DND-41 (cell line): ENCODE data around the gene KRT1.

ENCODE experiments used
- ATAC-seq: fragments of 200-7000 bp; cut with Tn5 transposase; 3 replicates; pipeline ENCODE4 v1.9.1; 2021; ENCODE audit warnings: low read depth; ENCODE audit not compliant: insufficient read depth
- DNase-seq: peaks from one replicate; pipeline ENCODE4 v3.0.0-alpha.2; 2020
- H2AFZ ChIP-seq: 2 replicates; pipeline ENCODE4 v1.6.0; 2012; ENCODE audit warnings: low read depth, low read length
- H3K27ac ChIP-seq: 2 replicates; pipeline ENCODE4 v1.5.1; 2012; ENCODE audit warnings: low read length, inconsistent platforms
- H3K27me3 ChIP-seq: fragments of 200-600 bp; sonication (generic); 2 replicates; pipeline ENCODE4 v1.6.0; 2012; ENCODE audit warnings: low read length, mild to moderate bottlenecking, inconsistent platforms; ENCODE audit not compliant: insufficient read depth, poor library complexity
- H3K36me3 ChIP-seq: 2 replicates; pipeline ENCODE4 v1.5.1; 2012; ENCODE audit warnings: low read length, inconsistent platforms; ENCODE audit not compliant: insufficient read depth
- H3K4me1 ChIP-seq: 2 replicates; pipeline ENCODE4 v1.5.1; 2012; ENCODE audit warnings: mild to moderate bottlenecking, low read length; ENCODE audit not compliant: insufficient read depth
- H3K4me2 ChIP-seq: 2 replicates; pipeline ENCODE4 v1.6.0; 2012; ENCODE audit warnings: mild to moderate bottlenecking, moderate library complexity, low read length, inconsistent platforms; ENCODE audit not compliant: insufficient read depth
- H3K4me3 ChIP-seq, 2 experiments: fragments of 200-600 bp in 1 of 2; shearing (Covaris generic) in 1 of 2; 2 replicates each; pipeline ENCODE4 v1.5.1; 2012 to 2016; ENCODE audit warnings: inconsistent platforms in 2 of 2, low read length in 2 of 2, mild to moderate bottlenecking in 2 of 2, low read depth in 1 of 2, moderate library complexity in 1 of 2
- H3K79me2 ChIP-seq: 2 replicates; pipeline ENCODE4 v1.6.0; 2012; ENCODE audit warnings: low read length, inconsistent platforms; ENCODE audit not compliant: insufficient read depth
- H3K9ac ChIP-seq: 2 replicates; pipeline ENCODE4 v1.6.0; 2012; ENCODE audit warnings: low read depth, mild to moderate bottlenecking, inconsistent platforms, low read length, moderate library complexity
- H3K9me3 ChIP-seq: 2 replicates; pipeline ENCODE4 v1.5.1; 2012; ENCODE audit warnings: low read length, moderate library complexity, mild to moderate bottlenecking, inconsistent platforms; ENCODE audit not compliant: insufficient read depth, severe bottlenecking
- H4K20me1 ChIP-seq: 2 replicates; pipeline ENCODE4 v1.6.0; 2012; ENCODE audit warnings: low read length; ENCODE audit not compliant: insufficient read depth
- CTCF ChIP-seq: IDR thresholded peaks from 2 replicates; pipeline ENCODE4 v1.5.1; 2012; ENCODE audit warnings: borderline replicate concordance, low read length, moderate library complexity, mild to moderate bottlenecking; ENCODE audit not compliant: poor library complexity, severe bottlenecking; ENCODE audit errors: extremely low read depth
- EZH2 ChIP-seq: IDR thresholded peaks from 3 replicates; pipeline ENCODE4 v1.6.1; 2012; ENCODE audit warnings: borderline replicate concordance, low read depth, mild to moderate bottlenecking, moderate library complexity, low read length, inconsistent platforms; ENCODE audit not compliant: severe bottlenecking

Gene KRT1

GRCh38 chr12:52702338-52702737 is 22.1 kb upstream of the KRT1 start:
- H3K27me3 ChIP-seq, result peaks cover 5% of the 10 kb centered on the region

GRCh38 chr12:52701281-52701680 is 21.1 kb upstream of the KRT1 start:
- H3K4me1 ChIP-seq, result no peaks in the 10 kb centered on the region
- H3K4me2 ChIP-seq, result no peak overlapping the region
- no peaks in the 10 kb centered on the region for H4K20me1 ChIP-seq
- ATAC-seq (no peak), DNase-seq (no peak)
- TF ChIP-seq CTCF, result no peak
- no peak for TF ChIP-seq EZH2
- no peak overlapping the region for H3K27ac ChIP-seq
- no peaks in the 10 kb centered on the region for H3K36me3 ChIP-seq
- no peak overlapping the region for H3K4me3 ChIP-seq
- H3K79me2 ChIP-seq, result no peaks in the 10 kb centered on the region
- H3K27me3 ChIP-seq, result peaks cover 5% of the 10 kb centered on the region
- no peak overlapping the region for H3K9ac ChIP-seq
- H2AFZ ChIP-seq, result no peak overlapping the region
- H3K9me3 ChIP-seq, result no peaks in the 10 kb centered on the region

More at GRCh38 chr12:52702338-52702737, 22.1 kb upstream of the KRT1 start:
- H3K9ac ChIP-seq, result no peak overlapping the region
- no peaks in the 10 kb centered on the region for H3K9me3 ChIP-seq
- no peaks in the 10 kb centered on the region for H3K36me3 ChIP-seq
- no peak overlapping the region for H3K27ac ChIP-seq
- no peak for DNase-seq
- TF ChIP-seq CTCF (no peak), EZH2 (no peak)
- no peak overlapping the region for H3K4me2 ChIP-seq
- no peaks in the 10 kb centered on the region for H3K4me1 ChIP-seq
- no peak overlapping the region for H2AFZ ChIP-seq
- H4K20me1 ChIP-seq, result no peaks in the 10 kb centered on the region
- no peak for ATAC-seq
- no peaks in the 10 kb centered on the region for H3K79me2 ChIP-seq
- no peak overlapping the region for H3K4me3 ChIP-seq

GRCh38 chr12:52699960-52700359 is 19.8 kb upstream of the KRT1 start:
- Histone ChIP-seq H3K4me1 (no peaks in the 10 kb centered on the region), H3K4me2 (no peak overlapping the region), H3K9me3 (no peaks in the 10 kb centered on the region), H3K9ac (no peak overlapping the region), H3K27ac (no peak overlapping the region), H3K4me3 (no peak overlapping the region), H3K36me3 (no peaks in the 10 kb centered on the region), H3K79me2 (no peaks in the 10 kb centered on the region), H4K20me1 (no peaks in the 10 kb centered on the region), H3K27me3 (peaks cover 10% of the 10 kb centered on the region), H2AFZ (no peak overlapping the region)
- no peak for DNase-seq
- no peak for TF ChIP-seq CTCF
- TF ChIP-seq EZH2, result no peak
- ATAC-seq, result no peak

- ATAC-seq (no peak), DNase-seq (no peak)
- Histone ChIP-seq H3K4me3 (no peak overlapping the region), H2AFZ (no peak overlapping the region), H3K27ac (no peak overlapping the region), H3K36me3 (no peaks in the 10 kb centered on the region), H3K9me3 (no peaks in the 10 kb centered on the region), H3K4me2 (no peak overlapping the region), H4K20me1 (no peaks in the 10 kb centered on the region), H3K4me1 (no peaks in the 10 kb centered on the region), H3K27me3 (peaks cover 10% of the 10 kb centered on the region), H3K9ac (no peak overlapping the region), H3K79me2 (no peaks in the 10 kb centered on the region)
- TF ChIP-seq CTCF (no peak), EZH2 (no peak)
Observed at GRCh38 chr12:52699373-52699772, 19.2 kb upstream of the KRT1 start.
